ENCODE measurements around the gene RAPGEF1. TPM values are rescaled to one million over a fixed set of nuclear protein-coding genes. Genes with fewer than 3 reads are reported as not detected.

Gene RAPGEF1
- total RNA-seq, 1 experiment from 2014 or later = 61.5 TPM

DNA sequence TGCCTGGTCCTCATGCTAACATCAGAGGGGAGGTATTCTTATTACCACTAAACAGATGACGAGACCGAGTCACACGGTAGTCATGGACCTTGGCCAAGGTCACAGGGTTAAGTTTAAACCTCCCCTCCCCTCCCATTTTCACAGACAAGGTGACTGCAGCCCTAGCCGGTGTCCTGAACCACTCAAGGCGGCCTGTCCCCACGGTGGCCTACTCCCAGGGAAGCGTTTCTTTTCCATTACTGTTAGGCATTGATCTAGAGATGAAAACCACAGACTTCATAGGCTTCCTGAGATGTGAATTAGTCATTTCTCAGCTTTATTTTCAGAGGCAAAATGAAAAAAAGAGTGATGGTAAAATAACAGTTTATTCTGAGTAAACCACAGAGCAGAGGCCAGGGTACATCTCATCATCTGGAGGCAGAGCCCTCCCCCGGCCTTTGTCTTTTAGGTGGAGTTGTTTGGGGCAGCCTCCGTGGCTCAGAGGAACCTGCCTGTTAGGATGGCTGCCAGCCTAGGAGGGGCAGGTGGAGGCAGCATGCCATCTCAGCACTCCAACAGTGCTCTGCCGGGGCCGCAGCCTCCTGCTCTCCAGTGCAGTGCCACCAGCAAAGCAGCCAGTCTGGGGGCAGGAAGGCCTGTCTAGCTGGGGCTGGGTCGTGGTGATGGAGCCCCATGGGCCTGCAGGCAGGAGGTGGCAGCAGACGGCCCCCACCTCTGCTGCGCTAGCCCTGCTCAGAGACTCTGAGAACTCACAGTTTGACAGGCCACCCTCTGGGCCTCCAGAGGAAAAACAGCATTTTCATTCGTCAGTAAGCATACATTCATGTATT is 71.2 kb downstream of the RAPGEF1 start:
- intact Hi-C loops (cut with micrococcal nuclease; ENCODE audit: unreplicated experiment) = no loop called here
- Histone ChIP-seq H3K9me3 (ENCODE audit: low read depth, low read length, poor library complexity, severe bottlenecking) (no peaks in the 10 kb centered on the region), H3K4me3 (ENCODE audit: low read depth, low read length, poor library complexity, severe bottlenecking) (no peak overlapping the region), H3K27me3 (replicated peaks; ENCODE audit: insufficient read depth, low read depth, low read length, poor library complexity) (no peaks in the 10 kb centered on the region), H3K27ac (ENCODE audit: low read depth, low read length, poor library complexity, severe bottlenecking) (no peak overlapping the region), H3K36me3 (ENCODE audit: insufficient read depth, low read length, poor library complexity, severe bottlenecking) (no peaks in the 10 kb centered on the region), H3K4me1 (ENCODE audit: insufficient read depth, low read length, poor library complexity, severe bottlenecking) (peaks cover 30% of the 10 kb centered on the region)
- no TSS peak for BruUV-seq (replicated peaks)
- TF ChIP-seq, protein P1, sequence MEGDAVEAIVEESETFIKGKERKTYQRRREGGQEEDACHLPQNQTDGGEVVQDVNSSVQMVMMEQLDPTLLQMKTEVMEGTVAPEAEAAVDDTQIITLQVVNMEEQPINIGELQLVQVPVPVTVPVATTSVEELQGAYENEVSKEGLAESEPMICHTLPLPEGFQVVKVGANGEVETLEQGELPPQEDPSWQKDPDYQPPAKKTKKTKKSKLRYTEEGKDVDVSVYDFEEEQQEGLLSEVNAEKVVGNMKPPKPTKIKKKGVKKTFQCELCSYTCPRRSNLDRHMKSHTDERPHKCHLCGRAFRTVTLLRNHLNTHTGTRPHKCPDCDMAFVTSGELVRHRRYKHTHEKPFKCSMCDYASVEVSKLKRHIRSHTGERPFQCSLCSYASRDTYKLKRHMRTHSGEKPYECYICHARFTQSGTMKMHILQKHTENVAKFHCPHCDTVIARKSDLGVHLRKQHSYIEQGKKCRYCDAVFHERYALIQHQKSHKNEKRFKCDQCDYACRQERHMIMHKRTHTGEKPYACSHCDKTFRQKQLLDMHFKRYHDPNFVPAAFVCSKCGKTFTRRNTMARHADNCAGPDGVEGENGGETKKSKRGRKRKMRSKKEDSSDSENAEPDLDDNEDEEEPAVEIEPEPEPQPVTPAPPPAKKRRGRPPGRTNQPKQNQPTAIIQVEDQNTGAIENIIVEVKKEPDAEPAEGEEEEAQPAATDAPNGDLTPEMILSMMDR (conservative IDR thresholded peaks at IDR 0.05; ENCODE audit: low read depth, low read length) = no peak
- no peak for TF ChIP-seq EZH2 (IDR thresholded peaks at IDR 0.05; ENCODE audit: borderline replicate concordance, low read depth, low read length, poor library complexity, severe bottlenecking)
- DNase-seq (ENCODE audit: low spot score) = peak; percentile 50
- POLR2A ChIA-PET (ENCODE audit: low non-redundant PET) = interaction anchor here (0.6 kb wide), 1 partner anchor 105 kb away, joined by 3 read pairs; no protein-coding TSS in a partner anchor
- CTCF ChIA-PET = interaction anchor here (0.5 kb wide), 1 partner anchor 41 kb away, joined by 9 read pairs; no protein-coding TSS in a partner anchor

DNA sequence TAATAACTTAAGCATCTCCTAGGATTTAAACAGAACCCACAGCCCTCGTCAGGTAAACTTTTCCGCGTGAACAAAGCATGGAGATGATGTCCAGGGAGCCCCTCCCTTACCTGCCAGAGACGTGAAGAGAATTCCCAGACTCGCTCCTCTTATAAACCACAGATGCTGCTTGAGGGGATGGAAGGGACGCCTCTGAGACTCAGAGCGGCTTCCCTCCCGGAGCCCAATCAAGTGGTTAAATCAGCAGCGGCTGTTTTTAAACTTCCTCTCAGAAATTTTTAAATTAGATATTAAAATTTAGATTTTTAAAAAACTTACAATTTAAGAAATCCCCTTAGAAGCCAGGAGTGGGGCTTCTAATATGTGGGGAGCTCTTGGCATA is 71.8 kb downstream of the RAPGEF1 start:
- Histone ChIP-seq H3K36me3 (ENCODE audit: insufficient read depth, low read length, poor library complexity, severe bottlenecking) (no peaks in the 10 kb centered on the region), H3K4me3 (ENCODE audit: low read depth, low read length, poor library complexity, severe bottlenecking) (no peak overlapping the region), H3K9me3 (ENCODE audit: low read depth, low read length, poor library complexity, severe bottlenecking) (no peaks in the 10 kb centered on the region), H3K27me3 (replicated peaks; ENCODE audit: insufficient read depth, low read depth, low read length, poor library complexity) (no peaks in the 10 kb centered on the region), H3K27ac (ENCODE audit: low read depth, low read length, poor library complexity, severe bottlenecking) (no peak overlapping the region), H3K4me1 (ENCODE audit: insufficient read depth, low read length, poor library complexity, severe bottlenecking) (peaks cover 30% of the 10 kb centered on the region)
- ChIA-PET POLR2A (ENCODE audit: low non-redundant PET) (interaction anchor here (0.6 kb wide), 1 partner anchor 105 kb away, joined by 3 read pairs; no protein-coding TSS in a partner anchor), CTCF (no interaction called here)
- intact Hi-C loops (cut with micrococcal nuclease; ENCODE audit: unreplicated experiment) = no loop called here
- no TSS peak for BruUV-seq (replicated peaks)
- DNase-seq (ENCODE audit: low spot score) = no peak
- TF ChIP-seq EZH2 (IDR thresholded peaks at IDR 0.05; ENCODE audit: borderline replicate concordance, low read depth, low read length, poor library complexity, severe bottlenecking) = no peak
- TF ChIP-seq, protein P1 (conservative IDR thresholded peaks at IDR 0.05; ENCODE audit: low read depth, low read length) = no peak

DNA sequence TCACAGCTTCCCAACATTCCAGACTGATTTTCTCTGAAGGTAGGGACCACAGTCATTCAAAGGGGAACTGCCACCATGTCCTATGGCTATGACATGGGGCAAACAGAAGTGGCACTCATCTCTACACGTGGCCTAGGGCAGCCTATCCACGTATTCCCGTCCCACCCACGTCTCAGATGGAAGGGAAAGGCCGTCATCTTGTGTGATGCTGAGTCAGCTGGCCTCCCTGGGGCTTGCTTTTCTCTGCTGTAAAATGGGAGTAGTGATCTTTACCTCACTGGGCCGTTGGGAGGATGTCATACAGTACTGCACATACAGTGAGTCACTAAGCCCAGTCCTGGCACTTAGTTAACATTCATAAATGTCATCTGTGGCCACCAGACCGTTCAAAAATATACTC is 72.3 kb downstream of the RAPGEF1 start:
- CTCF ChIA-PET = no interaction called here
- no peaks in the 10 kb centered on the region for H3K9me3 ChIP-seq (ENCODE audit: low read depth, low read length, poor library complexity, severe bottlenecking)
- no peak overlapping the region for H3K27ac ChIP-seq (ENCODE audit: low read depth, low read length, poor library complexity, severe bottlenecking)
- intact Hi-C loops (cut with micrococcal nuclease; ENCODE audit: unreplicated experiment) = no loop called here
- POLR2A ChIA-PET (ENCODE audit: low non-redundant PET) = no interaction called here
- H3K36me3 ChIP-seq (ENCODE audit: insufficient read depth, low read length, poor library complexity, severe bottlenecking) = no peaks in the 10 kb centered on the region
- no peaks in the 10 kb centered on the region for H3K27me3 ChIP-seq (replicated peaks; ENCODE audit: insufficient read depth, low read depth, low read length, poor library complexity)
- H3K4me3 ChIP-seq (ENCODE audit: low read depth, low read length, poor library complexity, severe bottlenecking) = no peak overlapping the region
- H3K4me1 ChIP-seq (ENCODE audit: insufficient read depth, low read length, poor library complexity, severe bottlenecking) = peaks cover 30% of the 10 kb centered on the region
- TF ChIP-seq EZH2 (IDR thresholded peaks at IDR 0.05; ENCODE audit: borderline replicate concordance, low read depth, low read length, poor library complexity, severe bottlenecking) = no peak
- TF ChIP-seq, protein P1 (conservative IDR thresholded peaks at IDR 0.05; ENCODE audit: low read depth, low read length) = no peak
- DNase-seq (ENCODE audit: low spot score) = no peak
- no TSS peak for BruUV-seq (replicated peaks)

Data from A673 (cell line).